WTC11 (cell line): ENCODE measurements around the gene MGMT. TPM values are rescaled to one million over a fixed set of nuclear protein-coding genes. Genes with fewer than 3 reads are reported as not detected.
"Not testable (repeated sequence)": the region's sequence is repeated elsewhere in the genome, so short reads cannot be mapped to it uniquely, and the experiment has no call there.

Experiments used
- ATAC-seq: fragments of 200-7000 bp; cut with Tn5 transposase; 2 replicates; pipeline ENCODE4 v1.10.0; 2021; ENCODE audit warnings: mild to moderate bottlenecking, moderate library complexity
- CTCF ChIA-PET: fragments of 300-600 bp; sonication (Branson Sonifier 250); formaldehyde crosslinking; loops from one replicate; lab custom pipeline; 2021; ENCODE audit warnings: antibody characterized with exemption; lab: Charles Lee
- POLR2A ChIA-PET: fragments of 350-600 bp; sonication (Branson Sonifier 250); formaldehyde crosslinking; loops from one replicate; lab custom pipeline; 2021; ENCODE audit warnings: antibody characterized with exemption; lab: Charles Lee
- DNase-seq: peaks from one replicate; pipeline ENCODE4 v3.0.0; 2021; ENCODE audit warnings: low spot score
- H3K27ac Mint-ChIP-seq: 2 replicates; pipeline ENCODE4 v1.8.0; 2021; ENCODE audit warnings: mixed read lengths
- H3K27me3 Mint-ChIP-seq: 2 replicates; pipeline ENCODE4 v1.8.0; 2021; ENCODE audit warnings: low read depth, mild to moderate bottlenecking, moderate library complexity, mixed read lengths
- H3K36me3 Mint-ChIP-seq: 2 replicates; pipeline ENCODE4 v1.8.0; 2021; ENCODE audit warnings: mixed read lengths
- H3K4me1 Mint-ChIP-seq: 2 replicates; pipeline ENCODE4 v1.8.0; 2022; ENCODE audit warnings: mixed read lengths
- H3K4me3 Mint-ChIP-seq: 2 replicates; pipeline ENCODE4 v1.8.0; 2021; ENCODE audit warnings: mild to moderate bottlenecking, moderate library complexity, mixed read lengths
- H3K9me3 Mint-ChIP-seq: 2 replicates; pipeline ENCODE4 v1.8.0; 2021; ENCODE audit warnings: mixed read lengths
- ETV6 ChIP-seq: sonication (generic); formaldehyde crosslinking; IDR thresholded peaks from 2 replicates; pipeline ENCODE4 v1.8.1; 2022; ENCODE audit warnings: mild to moderate bottlenecking, missing genetic modification reagents
- FOXJ3 ChIP-seq: sonication (generic); formaldehyde crosslinking; IDR thresholded peaks from 2 replicates; pipeline ENCODE4 v1.9.0; 2021; ENCODE audit warnings: missing genetic modification reagents, mild to moderate bottlenecking, borderline replicate concordance
- KAT7 ChIP-seq: sonication (generic); formaldehyde crosslinking; IDR thresholded peaks from 2 replicates; pipeline ENCODE4 v1.8.1; 2023; ENCODE audit warnings: missing genetic modification reagents, mild to moderate bottlenecking, borderline replicate concordance
- NFATC4 ChIP-seq: fragments of 250-450 bp; sonication (Bioruptor Pico); IDR thresholded peaks from 2 replicates; pipeline ENCODE4 v1.9.0; 2021; ENCODE audit warnings: mild to moderate bottlenecking
- NFYB ChIP-seq: sonication (generic); formaldehyde crosslinking; conservative IDR thresholded peaks from 2 replicates; pipeline ENCODE4 v1.8.0; 2022; ENCODE audit warnings: low read depth, missing genetic modification reagents
- NR3C1 ChIP-seq: sonication (generic); formaldehyde crosslinking; conservative IDR thresholded peaks from 2 replicates; pipeline ENCODE4 v1.8.1; 2023; ENCODE audit warnings: low read depth, mild to moderate bottlenecking, missing genetic modification reagents
- RELA ChIP-seq: sonication (generic); formaldehyde crosslinking; IDR thresholded peaks from 2 replicates; pipeline ENCODE4 v1.8.1; 2022; ENCODE audit warnings: missing genetic modification reagents, mild to moderate bottlenecking, borderline replicate concordance
- SOX15 ChIP-seq: fragments of 250-450 bp; sonication (Bioruptor Pico); IDR thresholded peaks from 2 replicates; pipeline ENCODE4 v1.9.0; 2021; ENCODE audit warnings: mild to moderate bottlenecking
- TCF7 ChIP-seq: sonication (generic); formaldehyde crosslinking; IDR thresholded peaks from 2 replicates; pipeline ENCODE4 v1.8.0; 2022; ENCODE audit warnings: mild to moderate bottlenecking, low read depth, missing genetic modification reagents, moderate library complexity
- ZNF317 ChIP-seq: sonication (generic); formaldehyde crosslinking; IDR thresholded peaks from 2 replicates; pipeline ENCODE4 v1.8.1; 2023; ENCODE audit warnings: low read depth, mild to moderate bottlenecking, moderate library complexity, missing genetic modification reagents, borderline replicate concordance
- total RNA-seq: library from RNA; stranded (reverse); gene quantifications from 3 replicates; pipeline ENCODE4 v1.2.3, GENCODE V29; 2021
- TF ChIP-seq, protein P1 (sequence below): sonication (generic); formaldehyde crosslinking; conservative IDR thresholded peaks from 2 replicates; pipeline ENCODE4 v1.8.1; 2022; ENCODE audit warnings: mild to moderate bottlenecking, missing genetic modification reagents
- TF ChIP-seq, protein P2 (sequence below): sonication (generic); formaldehyde crosslinking; IDR thresholded peaks from 2 replicates; pipeline ENCODE4 v1.8.1; 2023; ENCODE audit warnings: mild to moderate bottlenecking, moderate library complexity, missing genetic modification reagents
- TF ChIP-seq, protein P3 (sequence below): sonication (generic); formaldehyde crosslinking; IDR thresholded peaks from 2 replicates; pipeline ENCODE4 v1.8.1; 2023; ENCODE audit warnings: mild to moderate bottlenecking, missing genetic modification reagents, borderline replicate concordance
- TF ChIP-seq, protein P4 (sequence below): fragments of 250-450 bp; sonication (Bioruptor Pico); IDR thresholded peaks from 2 replicates; pipeline ENCODE4 v1.9.0; 2021; ENCODE audit warnings: mild to moderate bottlenecking
- TF ChIP-seq, protein P5 (sequence below): sonication (generic); formaldehyde crosslinking; IDR thresholded peaks from 2 replicates; pipeline ENCODE4 v1.8.1; 2022; ENCODE audit warnings: missing genetic modification reagents, borderline replicate concordance

Gene MGMT
- total RNA-seq, 1 experiment from 2014 or later, result 11.8 TPM

DNA sequence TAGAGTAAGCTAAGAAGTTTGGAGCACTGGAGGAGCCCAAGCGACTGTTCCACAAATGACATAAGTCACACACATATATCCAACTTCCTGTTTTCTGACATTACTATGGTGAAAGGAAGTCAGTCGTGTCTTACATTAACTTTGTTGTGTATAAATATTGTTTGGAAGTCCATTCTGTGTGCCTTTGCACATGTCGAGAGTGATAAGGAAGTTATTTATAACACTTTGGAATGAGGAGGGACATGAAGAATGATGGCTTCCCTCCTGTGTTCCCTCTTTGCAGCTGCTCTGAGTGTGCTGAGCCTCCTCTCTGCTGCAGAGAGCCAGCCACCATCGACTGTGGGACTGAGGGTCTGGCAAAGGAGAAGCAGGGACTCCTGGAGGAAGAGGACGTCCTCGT is 40.4 kb upstream of the MGMT start (continued):
- TF ChIP-seq, protein P1, sequence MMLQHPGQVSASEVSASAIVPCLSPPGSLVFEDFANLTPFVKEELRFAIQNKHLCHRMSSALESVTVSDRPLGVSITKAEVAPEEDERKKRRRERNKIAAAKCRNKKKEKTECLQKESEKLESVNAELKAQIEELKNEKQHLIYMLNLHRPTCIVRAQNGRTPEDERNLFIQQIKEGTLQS (CRISPR knock-in tag), result no peak
- no peak for TF ChIP-seq NR3C1 (CRISPR knock-in tag)

DNA sequence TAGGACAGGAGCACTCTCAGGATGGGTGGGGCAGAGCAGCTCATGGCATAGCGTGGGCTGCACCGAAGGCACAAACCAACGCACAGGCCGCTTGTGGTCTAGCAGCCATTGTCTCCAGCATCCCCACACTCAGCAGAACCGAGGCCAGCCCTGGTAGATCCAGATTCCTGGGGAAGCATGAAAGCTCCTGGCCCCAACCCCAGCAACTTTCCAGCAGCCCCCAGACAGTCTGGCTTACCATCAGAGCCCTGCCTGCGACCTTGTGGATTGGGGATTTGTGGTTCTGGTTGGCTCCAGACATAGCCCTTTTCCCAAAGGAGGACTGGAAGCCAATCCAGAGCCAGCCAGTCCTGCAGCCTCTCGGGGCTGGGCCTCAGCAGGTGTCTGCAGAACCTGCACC is 33.8 kb upstream of the MGMT start:
- no peak for TF ChIP-seq FOXJ3 (CRISPR knock-in tag)
- no peak for TF ChIP-seq KAT7
- TF ChIP-seq, protein P1 (CRISPR knock-in tag), result no peak
- TF ChIP-seq, protein P2, sequence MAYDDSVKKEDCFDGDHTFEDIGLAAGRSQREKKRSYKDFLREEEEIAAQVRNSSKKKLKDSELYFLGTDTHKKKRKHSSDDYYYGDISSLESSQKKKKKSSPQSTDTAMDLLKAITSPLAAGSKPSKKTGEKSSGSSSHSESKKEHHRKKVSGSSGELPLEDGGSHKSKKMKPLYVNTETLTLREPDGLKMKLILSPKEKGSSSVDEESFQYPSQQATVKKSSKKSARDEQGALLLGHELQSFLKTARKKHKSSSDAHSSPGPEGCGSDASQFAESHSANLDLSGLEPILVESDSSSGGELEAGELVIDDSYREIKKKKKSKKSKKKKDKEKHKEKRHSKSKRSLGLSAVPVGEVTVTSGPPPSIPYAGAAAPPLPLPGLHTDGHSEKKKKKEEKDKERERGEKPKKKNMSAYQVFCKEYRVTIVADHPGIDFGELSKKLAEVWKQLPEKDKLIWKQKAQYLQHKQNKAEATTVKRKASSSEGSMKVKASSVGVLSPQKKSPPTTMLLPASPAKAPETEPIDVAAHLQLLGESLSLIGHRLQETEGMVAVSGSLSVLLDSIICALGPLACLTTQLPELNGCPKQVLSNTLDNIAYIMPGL (CRISPR knock-in tag), result no peak
- TF ChIP-seq, protein P3, sequence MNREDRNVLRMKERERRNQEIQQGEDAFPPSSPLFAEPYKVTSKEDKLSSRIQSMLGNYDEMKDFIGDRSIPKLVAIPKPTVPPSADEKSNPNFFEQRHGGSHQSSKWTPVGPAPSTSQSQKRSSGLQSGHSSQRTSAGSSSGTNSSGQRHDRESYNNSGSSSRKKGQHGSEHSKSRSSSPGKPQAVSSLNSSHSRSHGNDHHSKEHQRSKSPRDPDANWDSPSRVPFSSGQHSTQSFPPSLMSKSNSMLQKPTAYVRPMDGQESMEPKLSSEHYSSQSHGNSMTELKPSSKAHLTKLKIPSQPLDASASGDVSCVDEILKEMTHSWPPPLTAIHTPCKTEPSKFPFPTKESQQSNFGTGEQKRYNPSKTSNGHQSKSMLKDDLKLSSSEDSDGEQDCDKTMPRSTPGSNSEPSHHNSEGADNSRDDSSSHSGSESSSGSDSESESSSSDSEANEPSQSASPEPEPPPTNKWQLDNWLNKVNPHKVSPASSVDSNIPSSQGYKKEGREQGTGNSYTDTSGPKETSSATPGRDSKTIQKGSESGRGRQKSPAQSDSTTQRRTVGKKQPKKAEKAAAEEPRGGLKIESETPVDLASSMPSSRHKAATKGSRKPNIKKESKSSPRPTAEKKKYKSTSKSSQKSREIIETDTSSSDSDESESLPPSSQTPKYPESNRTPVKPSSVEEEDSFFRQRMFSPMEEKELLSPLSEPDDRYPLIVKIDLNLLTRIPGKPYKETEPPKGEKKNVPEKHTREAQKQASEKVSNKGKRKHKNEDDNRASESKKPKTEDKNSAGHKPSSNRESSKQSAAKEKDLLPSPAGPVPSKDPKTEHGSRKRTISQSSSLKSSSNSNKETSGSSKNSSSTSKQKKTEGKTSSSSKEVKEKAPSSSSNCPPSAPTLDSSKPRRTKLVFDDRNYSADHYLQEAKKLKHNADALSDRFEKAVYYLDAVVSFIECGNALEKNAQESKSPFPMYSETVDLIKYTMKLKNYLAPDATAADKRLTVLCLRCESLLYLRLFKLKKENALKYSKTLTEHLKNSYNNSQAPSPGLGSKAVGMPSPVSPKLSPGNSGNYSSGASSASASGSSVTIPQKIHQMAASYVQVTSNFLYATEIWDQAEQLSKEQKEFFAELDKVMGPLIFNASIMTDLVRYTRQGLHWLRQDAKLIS (CRISPR knock-in tag), result no peak
- no peak for TF ChIP-seq NFATC4
- TF ChIP-seq ETV6 (CRISPR knock-in tag), result no peak
- no peak for TF ChIP-seq TCF7
- TF ChIP-seq NFYB (CRISPR knock-in tag), result no peak
- TF ChIP-seq, protein P4, sequence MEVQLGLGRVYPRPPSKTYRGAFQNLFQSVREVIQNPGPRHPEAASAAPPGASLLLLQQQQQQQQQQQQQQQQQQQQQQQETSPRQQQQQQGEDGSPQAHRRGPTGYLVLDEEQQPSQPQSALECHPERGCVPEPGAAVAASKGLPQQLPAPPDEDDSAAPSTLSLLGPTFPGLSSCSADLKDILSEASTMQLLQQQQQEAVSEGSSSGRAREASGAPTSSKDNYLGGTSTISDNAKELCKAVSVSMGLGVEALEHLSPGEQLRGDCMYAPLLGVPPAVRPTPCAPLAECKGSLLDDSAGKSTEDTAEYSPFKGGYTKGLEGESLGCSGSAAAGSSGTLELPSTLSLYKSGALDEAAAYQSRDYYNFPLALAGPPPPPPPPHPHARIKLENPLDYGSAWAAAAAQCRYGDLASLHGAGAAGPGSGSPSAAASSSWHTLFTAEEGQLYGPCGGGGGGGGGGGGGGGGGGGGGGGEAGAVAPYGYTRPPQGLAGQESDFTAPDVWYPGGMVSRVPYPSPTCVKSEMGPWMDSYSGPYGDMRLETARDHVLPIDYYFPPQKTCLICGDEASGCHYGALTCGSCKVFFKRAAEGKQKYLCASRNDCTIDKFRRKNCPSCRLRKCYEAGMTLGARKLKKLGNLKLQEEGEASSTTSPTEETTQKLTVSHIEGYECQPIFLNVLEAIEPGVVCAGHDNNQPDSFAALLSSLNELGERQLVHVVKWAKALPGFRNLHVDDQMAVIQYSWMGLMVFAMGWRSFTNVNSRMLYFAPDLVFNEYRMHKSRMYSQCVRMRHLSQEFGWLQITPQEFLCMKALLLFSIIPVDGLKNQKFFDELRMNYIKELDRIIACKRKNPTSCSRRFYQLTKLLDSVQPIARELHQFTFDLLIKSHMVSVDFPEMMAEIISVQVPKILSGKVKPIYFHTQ (CRISPR knock-in tag), result no peak
- TF ChIP-seq RELA, result no peak
- no peak for TF ChIP-seq SOX15 (CRISPR knock-in tag)
- TF ChIP-seq, protein P5, sequence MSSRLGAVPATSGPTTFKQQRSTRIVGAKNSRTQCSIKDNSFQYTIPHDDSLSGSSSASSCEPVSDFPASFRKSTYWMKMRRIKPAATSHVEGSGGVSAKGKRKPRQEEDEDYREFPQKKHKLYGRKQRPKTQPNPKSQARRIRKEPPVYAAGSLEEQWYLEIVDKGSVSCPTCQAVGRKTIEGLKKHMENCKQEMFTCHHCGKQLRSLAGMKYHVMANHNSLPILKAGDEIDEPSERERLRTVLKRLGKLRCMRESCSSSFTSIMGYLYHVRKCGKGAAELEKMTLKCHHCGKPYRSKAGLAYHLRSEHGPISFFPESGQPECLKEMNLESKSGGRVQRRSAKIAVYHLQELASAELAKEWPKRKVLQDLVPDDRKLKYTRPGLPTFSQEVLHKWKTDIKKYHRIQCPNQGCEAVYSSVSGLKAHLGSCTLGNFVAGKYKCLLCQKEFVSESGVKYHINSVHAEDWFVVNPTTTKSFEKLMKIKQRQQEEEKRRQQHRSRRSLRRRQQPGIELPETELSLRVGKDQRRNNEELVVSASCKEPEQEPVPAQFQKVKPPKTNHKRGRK, result no peak
- TF ChIP-seq ZNF317, result no peak
- ChIA-PET POLR2A (no interaction called here), CTCF (no interaction called here)
- Mint-ChIP-seq H3K4me3 (no peak overlapping the region), H3K27ac (peak overlapping the region; percentile 47; the same call in 1 of the 2 replicates), H3K27me3 (no peaks in the 10 kb centered on the region; the same call in 1 of the 2 replicates), H3K4me1 (peaks cover 40% of the 10 kb centered on the region), H3K36me3 (peaks cover 26% of the 10 kb centered on the region), H3K9me3 (peaks cover 38% of the 10 kb centered on the region)
- peak; percentile 34; the same call in 1 of the 2 replicates for ATAC-seq
- no peak for DNase-seq

DNA sequence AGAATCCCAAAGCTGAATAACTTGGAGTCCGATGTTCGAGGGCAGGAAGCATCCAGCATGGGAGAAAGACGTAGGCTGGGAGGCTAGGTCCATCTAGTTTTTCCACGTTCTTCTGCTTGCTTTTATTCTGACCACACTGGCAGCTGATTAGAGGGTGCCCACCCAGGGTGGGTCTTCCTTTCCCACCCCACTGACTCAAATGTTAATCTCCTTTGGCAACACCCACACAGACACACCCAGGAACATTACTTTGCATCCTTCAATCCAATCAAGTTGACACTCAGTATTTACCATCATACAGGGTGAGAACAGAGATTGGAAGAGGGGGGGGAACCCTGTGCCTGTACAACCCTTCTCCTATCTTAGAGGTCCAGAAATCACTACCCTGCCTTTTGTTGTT is 31.3 kb upstream of the MGMT start:
- Mint-ChIP-seq H3K4me1 (peaks cover 45% of the 10 kb centered on the region), H3K9me3 (peaks cover 30% of the 10 kb centered on the region), H3K36me3 (peaks cover 26% of the 10 kb centered on the region)
- H3K4me3 Mint-ChIP-seq, DNase-seq, CTCF ChIA-PET, POLR2A ChIA-PET, ATAC-seq, H3K27me3 Mint-ChIP-seq, H3K27ac Mint-ChIP-seq: not testable (repeated sequence)
